T-helper 2 cell treated with Interferon-gamma antibody and Interleukin-4, amounts not matched to agents 5 μg/mL and 100 μg/mL, for 36 hours (primary cell): ENCODE data around the gene IGFBPL1.

ENCODE experiments used
- DNase-seq: peaks from one replicate; pipeline ENCODE4 v3.0.0; 2021; ENCODE audit warnings: low spot score
- H3K27ac Mint-ChIP-seq: one replicate; pipeline ENCODE4 v1.8.0; 2021; ENCODE audit warnings: mild to moderate bottlenecking, mixed read lengths
- H3K27me3 Mint-ChIP-seq: one replicate; pipeline ENCODE4 v1.8.0; 2021; ENCODE audit warnings: low read depth, mixed read lengths
- H3K36me3 Mint-ChIP-seq: one replicate; pipeline ENCODE4 v1.8.0; 2021; ENCODE audit warnings: low read depth, mixed read lengths
- H3K4me1 Mint-ChIP-seq: one replicate; pipeline ENCODE4 v1.8.0; 2021; ENCODE audit warnings: low read depth, mixed read lengths
- H3K4me3 Mint-ChIP-seq: one replicate; pipeline ENCODE4 v1.8.0; 2022; ENCODE audit warnings: mild to moderate bottlenecking, moderate library complexity, mixed read lengths
- H3K9me3 Mint-ChIP-seq: one replicate; pipeline ENCODE4 v1.8.0; 2021; ENCODE audit warnings: mixed read lengths

The IGFBPL1 gene

GRCh38 chr9:38396371-38396671 lies 27.9 kb downstream of the IGFBPL1 start:
- Mint-ChIP-seq H3K4me1 (peaks cover 18% of the 10 kb centered on the region), H3K4me3 (no peak overlapping the region), H3K36me3 (peaks cover 17% of the 10 kb centered on the region), H3K27me3 (peaks cover 7% of the 10 kb centered on the region), H3K9me3 (no peaks in the 10 kb centered on the region), H3K27ac (no peak overlapping the region)
- DNase-seq = no peak

- H3K4me3 Mint-ChIP-seq = no peak overlapping the region
- H3K36me3 Mint-ChIP-seq = peaks cover 17% of the 10 kb centered on the region
- H3K9me3 Mint-ChIP-seq = no peaks in the 10 kb centered on the region
- no peak for DNase-seq
- H3K27me3 Mint-ChIP-seq = peaks cover 12% of the 10 kb centered on the region
- H3K27ac Mint-ChIP-seq = no peak overlapping the region
- H3K4me1 Mint-ChIP-seq = peaks cover 18% of the 10 kb centered on the region
Measured at GRCh38 chr9:38395653-38396370, 28.4 kb downstream of the IGFBPL1 start.

- no peak for DNase-seq
- Mint-ChIP-seq H3K4me1 (peaks cover 18% of the 10 kb centered on the region), H3K4me3 (peak overlapping the region; percentile 95), H3K27ac (no peak overlapping the region), H3K36me3 (peaks cover 17% of the 10 kb centered on the region), H3K27me3 (peaks cover 20% of the 10 kb centered on the region), H3K9me3 (no peaks in the 10 kb centered on the region)
Measured at GRCh38 chr9:38394416-38394815, 29.8 kb downstream of the IGFBPL1 start.

- no peak for DNase-seq
- Mint-ChIP-seq H3K4me3 (peak overlapping the region; percentile 95), H3K9me3 (no peaks in the 10 kb centered on the region), H3K27me3 (peaks cover 22% of the 10 kb centered on the region), H3K36me3 (peaks cover 11% of the 10 kb centered on the region), H3K27ac (peak overlapping the region; percentile 88), H3K4me1 (peaks cover 18% of the 10 kb centered on the region)
Measured at GRCh38 chr9:38393128-38393796, 31.0 kb downstream of the IGFBPL1 start.

- Mint-ChIP-seq H3K4me1 (peaks cover 18% of the 10 kb centered on the region), H3K27me3 (peaks cover 25% of the 10 kb centered on the region), H3K9me3 (no peaks in the 10 kb centered on the region), H3K27ac (peak within 1 kb of the TSS; percentile 88), H3K4me3 (peak within 1 kb of the TSS; percentile 95), H3K36me3 (peaks cover 6% of the 10 kb centered on the region)
- DNase-seq = peak; percentile 84
Measured at GRCh38 chr9:38392235-38393127, 31.8 kb downstream of the IGFBPL1 start, which contains the start of gene ALDH1B1. ALDH1B1 (plus strand) TSS chr9:38392702; CDS start chr9:38395749, 3,047 bp downstream.

GRCh38 chr9:38391278-38392118 lies 32.8 kb downstream of the IGFBPL1 start:
- H3K36me3 Mint-ChIP-seq = peaks cover 2% of the 10 kb centered on the region
- H3K4me3 Mint-ChIP-seq = peak overlapping the region; percentile 95

GRCh38 chr9:38390851-38391250 lies 33.4 kb downstream of the IGFBPL1 start:
- Mint-ChIP-seq H3K9me3 (no peaks in the 10 kb centered on the region), H3K36me3 (no peaks in the 10 kb centered on the region), H3K4me3 (no peak overlapping the region), H3K4me1 (peaks cover 18% of the 10 kb centered on the region), H3K27me3 (peaks cover 27% of the 10 kb centered on the region), H3K27ac (no peak overlapping the region)
- no peak for DNase-seq

More at GRCh38 chr9:38391278-38392118, 32.8 kb downstream of the IGFBPL1 start:
- Mint-ChIP-seq H3K27ac (no peak overlapping the region), H3K4me1 (peaks cover 18% of the 10 kb centered on the region), H3K27me3 (peaks cover 27% of the 10 kb centered on the region), H3K9me3 (no peaks in the 10 kb centered on the region)
- no peak for DNase-seq

- no peaks in the 10 kb centered on the region for H3K36me3 Mint-ChIP-seq
- no peak for DNase-seq
- no peak overlapping the region for H3K4me3 Mint-ChIP-seq
- H3K4me1 Mint-ChIP-seq = peaks cover 18% of the 10 kb centered on the region
- H3K27me3 Mint-ChIP-seq = peaks cover 30% of the 10 kb centered on the region
- no peaks in the 10 kb centered on the region for H3K9me3 Mint-ChIP-seq
- H3K27ac Mint-ChIP-seq = no peak overlapping the region
Measured at GRCh38 chr9:38390442-38390841, 33.8 kb downstream of the IGFBPL1 start.

- no peak overlapping the region for H3K4me3 Mint-ChIP-seq
- H3K27me3 Mint-ChIP-seq = peaks cover 30% of the 10 kb centered on the region
- peaks cover 5% of the 10 kb centered on the region for H3K9me3 Mint-ChIP-seq
- DNase-seq = no peak
- H3K36me3 Mint-ChIP-seq = no peaks in the 10 kb centered on the region
- H3K27ac Mint-ChIP-seq = no peak overlapping the region
- H3K4me1 Mint-ChIP-seq = peaks cover 15% of the 10 kb centered on the region
Measured at GRCh38 chr9:38389313-38389712, 34.9 kb downstream of the IGFBPL1 start.

GRCh38 chr9:38388283-38389223 lies 35.7 kb downstream of the IGFBPL1 start:
- H3K9me3 Mint-ChIP-seq = peaks cover 5% of the 10 kb centered on the region
- H3K27me3 Mint-ChIP-seq = peaks cover 30% of the 10 kb centered on the region
- peaks cover 11% of the 10 kb centered on the region for H3K4me1 Mint-ChIP-seq
- no peaks in the 10 kb centered on the region for H3K36me3 Mint-ChIP-seq
- no peak overlapping the region for H3K4me3 Mint-ChIP-seq
- H3K27ac Mint-ChIP-seq = no peak overlapping the region
- no peak for DNase-seq

- Mint-ChIP-seq H3K27ac (no peak overlapping the region), H3K4me1 (peaks cover 4% of the 10 kb centered on the region), H3K4me3 (no peak overlapping the region), H3K9me3 (peaks cover 5% of the 10 kb centered on the region), H3K36me3 (no peaks in the 10 kb centered on the region), H3K27me3 (peaks cover 30% of the 10 kb centered on the region)
- no peak for DNase-seq
Measured at GRCh38 chr9:38387751-38388150, 36.5 kb downstream of the IGFBPL1 start.

- Mint-ChIP-seq H3K27me3 (peaks cover 28% of the 10 kb centered on the region), H3K4me3 (no peak overlapping the region), H3K4me1 (peaks cover 2% of the 10 kb centered on the region), H3K9me3 (peaks cover 5% of the 10 kb centered on the region), H3K36me3 (no peaks in the 10 kb centered on the region), H3K27ac (no peak overlapping the region)
- no peak for DNase-seq
Measured at GRCh38 chr9:38387066-38387465, 37.2 kb downstream of the IGFBPL1 start.
